GM10248 (cell line): Measurements from ENCODE around the gene PXYLP1.

Source experiments
- CTCF ChIA-PET: fragments of 300-600 bp; sonication (Branson Sonifier 250); formaldehyde crosslinking; extraction: SDS; loops from one replicate; lab custom pipeline; 2021; ENCODE audit warnings: antibody characterized with exemption; lab: Yijun Ruan, JAX
- POLR2A ChIA-PET: fragments of 350-650 bp; sonication (Branson Sonifier 250); formaldehyde crosslinking; extraction: SDS; loops from one replicate; lab custom pipeline; 2020; ENCODE audit warnings: antibody characterized with exemption; lab: Yijun Ruan, JAX
- DNase-seq: peaks from one replicate; pipeline ENCODE4 v3.0.0; 2012; ENCODE audit errors: extremely low spot score
- CTCF ChIP-seq: IDR thresholded peaks from 2 replicates; pipeline ENCODE4 v1.5.1; 2012; ENCODE audit warnings: mild to moderate bottlenecking, low read depth; ENCODE audit errors: extremely low read depth, missing control alignments, control extremely low read depth

The PXYLP1 gene

GRCh38 chr3:141316851-141317250 lies 85.2 kb downstream of the PXYLP1 start:
- POLR2A ChIA-PET: no interaction called here
- no peak for DNase-seq
- no peak for TF ChIP-seq CTCF
- CTCF ChIA-PET: interaction anchor here (17.7 kb wide), 1 partner anchor 141 kb away, joined by 398 read pairs; no protein-coding TSS in a partner anchor

- ChIA-PET POLR2A (no interaction called here), CTCF (interaction anchor here (1.0 to 5.0 kb wide), 2 partner anchors 7 to 17 kb away, joined by 5 to 43 read pairs; no protein-coding TSS in a partner anchor)
- DNase-seq: no peak
- TF ChIP-seq CTCF: no peak
These were observed 88.9 kb downstream of the PXYLP1 start for GRCh38 chr3:141320399-141321108.

GRCh38 chr3:141321109-141321497 lies 89.5 kb downstream of the PXYLP1 start:
- ChIA-PET CTCF (interaction anchor here (1.0 to 5.0 kb wide), 3 partner anchors 8 to 40 kb away, joined by 5 to 43 read pairs (median 6); no protein-coding TSS in a partner anchor), POLR2A (no interaction called here)
- no peak for DNase-seq
- no peak for TF ChIP-seq CTCF

- ChIA-PET POLR2A (no interaction called here), CTCF (interaction anchor here (1.2 to 5.0 kb wide), 9 partner anchors 11 to 130 kb away, joined by 3 to 43 read pairs (median 5); no protein-coding TSS in a partner anchor)
- TF ChIP-seq CTCF: no peak
- no peak for DNase-seq
These were observed 92.5 kb downstream of the PXYLP1 start for GRCh38 chr3:141323936-141324704.

- ChIA-PET POLR2A (no interaction called here), CTCF (interaction anchor here (0.7 to 4.0 kb wide), 4 partner anchors 14 to 126 kb away, joined by 3 to 14 read pairs (median 4); no protein-coding TSS in a partner anchor)
- no peak for DNase-seq
- no peak for TF ChIP-seq CTCF
These were observed 94.5 kb downstream of the PXYLP1 start for GRCh38 chr3:141326123-141326522.

- ChIA-PET CTCF (interaction anchor here (1.0 to 4.0 kb wide), 3 partner anchors 18 to 125 kb away, joined by 3 to 14 read pairs (median 4); no protein-coding TSS in a partner anchor), POLR2A (no interaction called here)
- no peak for TF ChIP-seq CTCF
- DNase-seq: no peak
These were observed 95.0 kb downstream of the PXYLP1 start for GRCh38 chr3:141326626-141327025.
